ENCODE data around the gene LRRC40.

Gene LRRC40

DNA sequence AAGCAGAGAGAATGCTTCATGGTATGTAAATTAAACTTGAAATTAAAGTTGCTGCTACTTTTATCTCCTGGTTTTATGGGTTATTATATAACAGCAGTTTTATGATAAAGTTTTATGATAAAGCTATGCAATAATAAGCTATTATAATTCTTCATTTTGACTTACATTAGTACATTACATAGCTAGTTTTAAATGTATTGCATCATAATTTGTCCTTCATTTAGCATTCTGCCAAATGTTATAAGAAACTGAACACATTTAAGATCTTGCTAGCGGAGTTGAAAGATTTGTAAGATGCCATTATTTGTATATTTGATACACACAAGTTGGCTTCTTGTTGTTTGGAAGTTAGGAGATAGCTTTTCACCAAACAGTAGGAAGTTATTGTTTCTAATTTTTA lies 101.6 kb downstream of the LRRC40 start:
- Mint-ChIP-seq H3K27me3 (no peaks in the 10 kb centered on the region), H3K4me3 (no peak overlapping the region), H3K9me3 (no peaks in the 10 kb centered on the region), H3K27ac (no peak overlapping the region), H3K36me3 (no peaks in the 10 kb centered on the region), H3K4me1 (no peaks in the 10 kb centered on the region)
- no peak for ATAC-seq

GRCh38 chr1:70101774-70102173 lies 103.6 kb downstream of the LRRC40 start:
- H3K27ac Mint-ChIP-seq = no peak overlapping the region
- no peaks in the 10 kb centered on the region for H3K36me3 Mint-ChIP-seq
- no peak for ATAC-seq
- no peaks in the 10 kb centered on the region for H3K27me3 Mint-ChIP-seq
- no peak overlapping the region for H3K4me3 Mint-ChIP-seq
- no peaks in the 10 kb centered on the region for H3K4me1 Mint-ChIP-seq
- no peaks in the 10 kb centered on the region for H3K9me3 Mint-ChIP-seq

DNA sequence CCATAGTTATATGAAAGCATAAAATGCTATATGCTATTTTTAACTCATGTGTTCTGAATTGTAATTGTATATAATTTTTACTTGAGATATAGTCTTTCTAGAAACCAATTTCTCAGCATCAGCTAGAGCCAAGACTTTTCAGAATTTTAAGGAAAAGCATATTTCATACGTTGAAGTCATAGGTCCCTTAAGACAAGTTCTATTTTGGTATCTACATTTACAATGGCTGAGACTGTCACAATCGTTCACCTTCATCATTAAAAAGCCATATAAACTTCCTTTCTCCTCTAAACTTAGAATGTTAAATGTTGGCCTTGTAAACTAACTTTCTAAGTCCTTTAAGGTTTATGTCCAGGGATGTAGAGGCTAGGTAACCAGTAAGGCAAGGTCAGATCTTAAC lies 104.1 kb downstream of the LRRC40 start:
- Mint-ChIP-seq H3K4me3 (no peak overlapping the region), H3K4me1 (no peaks in the 10 kb centered on the region), H3K27ac (no peak overlapping the region), H3K36me3 (no peaks in the 10 kb centered on the region), H3K27me3 (no peaks in the 10 kb centered on the region), H3K9me3 (no peaks in the 10 kb centered on the region)
- ATAC-seq = no peak
